PFSK-1 (cell line): ENCODE results near the gene MYL9.

ENCODE experiments used
- POLR2AphosphoS5 ChIP-seq: IDR thresholded peaks from 2 replicates; pipeline ENCODE4 v1.6.1; 2012; ENCODE audit warnings: low read depth, mild to moderate bottlenecking, control low read depth, low read length, moderate library complexity
- TAF1 ChIP-seq: IDR thresholded peaks from 2 replicates; pipeline ENCODE4 v1.6.1; 2012; ENCODE audit warnings: low read length, control low read depth, borderline replicate concordance; ENCODE audit not compliant: insufficient read depth
- TF ChIP-seq, protein P1 (sequence below), 2 experiments: IDR thresholded peaks; 2 replicates each; pipeline versions ENCODE4 v1.6.1 to v1.8.0; 2011 to 2012; ENCODE audit warnings: low read depth in 2 of 2, low read length in 2 of 2, control low read depth in 1 of 2, inconsistent platforms in 1 of 2, mild to moderate bottlenecking in 1 of 2, moderate library complexity in 1 of 2; ENCODE audit not compliant: insufficient read depth in 1 of 2

GRCh38 chr20:36573103-36573797, 31.9 kb downstream of the MYL9 start, which contains the start of gene TGIF2:
- no peak for TF ChIP-seq POLR2AphosphoS5
- TF ChIP-seq TAF1, result no peak
- TF ChIP-seq, protein P1, sequence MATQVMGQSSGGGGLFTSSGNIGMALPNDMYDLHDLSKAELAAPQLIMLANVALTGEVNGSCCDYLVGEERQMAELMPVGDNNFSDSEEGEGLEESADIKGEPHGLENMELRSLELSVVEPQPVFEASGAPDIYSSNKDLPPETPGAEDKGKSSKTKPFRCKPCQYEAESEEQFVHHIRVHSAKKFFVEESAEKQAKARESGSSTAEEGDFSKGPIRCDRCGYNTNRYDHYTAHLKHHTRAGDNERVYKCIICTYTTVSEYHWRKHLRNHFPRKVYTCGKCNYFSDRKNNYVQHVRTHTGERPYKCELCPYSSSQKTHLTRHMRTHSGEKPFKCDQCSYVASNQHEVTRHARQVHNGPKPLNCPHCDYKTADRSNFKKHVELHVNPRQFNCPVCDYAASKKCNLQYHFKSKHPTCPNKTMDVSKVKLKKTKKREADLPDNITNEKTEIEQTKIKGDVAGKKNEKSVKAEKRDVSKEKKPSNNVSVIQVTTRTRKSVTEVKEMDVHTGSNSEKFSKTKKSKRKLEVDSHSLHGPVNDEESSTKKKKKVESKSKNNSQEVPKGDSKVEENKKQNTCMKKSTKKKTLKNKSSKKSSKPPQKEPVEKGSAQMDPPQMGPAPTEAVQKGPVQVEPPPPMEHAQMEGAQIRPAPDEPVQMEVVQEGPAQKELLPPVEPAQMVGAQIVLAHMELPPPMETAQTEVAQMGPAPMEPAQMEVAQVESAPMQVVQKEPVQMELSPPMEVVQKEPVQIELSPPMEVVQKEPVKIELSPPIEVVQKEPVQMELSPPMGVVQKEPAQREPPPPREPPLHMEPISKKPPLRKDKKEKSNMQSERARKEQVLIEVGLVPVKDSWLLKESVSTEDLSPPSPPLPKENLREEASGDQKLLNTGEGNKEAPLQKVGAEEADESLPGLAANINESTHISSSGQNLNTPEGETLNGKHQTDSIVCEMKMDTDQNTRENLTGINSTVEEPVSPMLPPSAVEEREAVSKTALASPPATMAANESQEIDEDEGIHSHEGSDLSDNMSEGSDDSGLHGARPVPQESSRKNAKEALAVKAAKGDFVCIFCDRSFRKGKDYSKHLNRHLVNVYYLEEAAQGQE (IDR thresholded peaks at IDR 0.05; ENCODE audit: insufficient read depth in 1 of 2, low read depth in 2 of 2, low read length in 2 of 2), result no peak
